ENCODE measurements around the gene GLS.

DNA sequence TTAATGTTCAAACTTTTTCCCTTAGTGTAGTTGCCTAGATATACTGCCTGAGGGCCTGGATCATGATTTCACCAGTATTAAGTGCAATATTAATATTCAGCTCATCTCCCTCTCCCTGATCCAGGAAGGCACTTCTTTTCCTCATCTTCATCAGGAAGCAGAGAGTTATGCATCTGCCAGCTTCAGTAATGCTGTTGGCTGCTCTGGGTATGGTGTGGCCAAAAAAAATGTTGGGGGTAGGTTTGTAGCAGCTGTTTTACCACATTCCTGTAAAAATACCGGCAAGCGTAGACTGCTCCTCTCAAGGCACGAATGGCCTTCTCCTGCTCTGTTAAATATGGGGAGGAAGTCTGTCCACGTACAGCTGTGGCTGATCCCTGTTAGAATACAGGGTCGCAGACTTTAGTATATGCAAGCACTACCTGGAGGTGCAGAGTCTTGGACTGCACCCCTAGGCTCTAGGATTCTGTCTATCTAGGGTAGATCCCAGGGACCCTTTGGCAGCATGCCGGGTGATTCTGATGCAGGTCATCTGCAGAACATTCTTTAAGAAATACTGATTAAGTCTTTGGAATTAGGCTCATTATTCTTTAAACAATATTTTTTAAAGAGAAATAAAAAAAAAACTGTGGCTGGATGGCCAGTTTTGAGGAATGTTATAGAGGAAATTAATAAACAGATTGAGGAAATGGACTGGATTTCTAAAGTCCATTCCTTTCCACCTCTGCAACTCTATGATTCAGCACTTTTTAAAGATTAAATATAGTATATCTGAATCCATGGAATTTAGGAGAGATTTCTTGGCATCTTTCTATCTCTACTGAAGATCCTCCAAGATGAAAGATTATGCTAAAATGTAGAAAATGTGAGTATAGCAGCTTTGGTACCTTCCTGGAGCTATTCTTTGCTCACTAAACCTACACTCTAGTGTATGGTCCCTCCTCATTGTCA is 21.0 kb upstream of the GLS start:
- TF ChIP-seq, protein P1, sequence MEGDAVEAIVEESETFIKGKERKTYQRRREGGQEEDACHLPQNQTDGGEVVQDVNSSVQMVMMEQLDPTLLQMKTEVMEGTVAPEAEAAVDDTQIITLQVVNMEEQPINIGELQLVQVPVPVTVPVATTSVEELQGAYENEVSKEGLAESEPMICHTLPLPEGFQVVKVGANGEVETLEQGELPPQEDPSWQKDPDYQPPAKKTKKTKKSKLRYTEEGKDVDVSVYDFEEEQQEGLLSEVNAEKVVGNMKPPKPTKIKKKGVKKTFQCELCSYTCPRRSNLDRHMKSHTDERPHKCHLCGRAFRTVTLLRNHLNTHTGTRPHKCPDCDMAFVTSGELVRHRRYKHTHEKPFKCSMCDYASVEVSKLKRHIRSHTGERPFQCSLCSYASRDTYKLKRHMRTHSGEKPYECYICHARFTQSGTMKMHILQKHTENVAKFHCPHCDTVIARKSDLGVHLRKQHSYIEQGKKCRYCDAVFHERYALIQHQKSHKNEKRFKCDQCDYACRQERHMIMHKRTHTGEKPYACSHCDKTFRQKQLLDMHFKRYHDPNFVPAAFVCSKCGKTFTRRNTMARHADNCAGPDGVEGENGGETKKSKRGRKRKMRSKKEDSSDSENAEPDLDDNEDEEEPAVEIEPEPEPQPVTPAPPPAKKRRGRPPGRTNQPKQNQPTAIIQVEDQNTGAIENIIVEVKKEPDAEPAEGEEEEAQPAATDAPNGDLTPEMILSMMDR (IDR thresholded peaks at IDR 0.05 in 4 of 5, conservative IDR thresholded peaks at IDR 0.05 in 1 of 5) = no peak
- TF ChIP-seq POLR2A (IDR thresholded peaks at IDR 0.05) = no peak

Measured in gastrocnemius medialis (tissue), 4 donors.